Fibroblast of skin of scalp (primary cell): ENCODE data around the gene NUDT22. TPM values are rescaled to one million over a fixed set of nuclear protein-coding genes. Genes with fewer than 3 reads are reported as not detected.

ENCODE experiments used
- DNase-seq: peaks from one replicate; pipeline ENCODE4 v3.0.0-alpha.2; 2013
- polyA plus RNA-seq, 2 experiments: library from polyadenylated mRNA; unstranded; fragments of 120-200 nt; gene quantifications; one replicate each; pipeline ENCODE4 v1.2.1, GENCODE V29; 2013; ENCODE audit not compliant: insufficient read length in 2 of 2

Gene NUDT22, protein sequence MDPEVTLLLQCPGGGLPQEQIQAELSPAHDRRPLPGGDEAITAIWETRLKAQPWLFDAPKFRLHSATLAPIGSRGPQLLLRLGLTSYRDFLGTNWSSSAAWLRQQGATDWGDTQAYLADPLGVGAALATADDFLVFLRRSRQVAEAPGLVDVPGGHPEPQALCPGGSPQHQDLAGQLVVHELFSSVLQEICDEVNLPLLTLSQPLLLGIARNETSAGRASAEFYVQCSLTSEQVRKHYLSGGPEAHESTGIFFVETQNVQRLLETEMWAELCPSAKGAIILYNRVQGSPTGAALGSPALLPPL
- 34.0 TPM for polyA plus RNA-seq (2013, experiment 1 of 2; ENCODE audit: insufficient read length)
- polyA plus RNA-seq (2013, experiment 2 of 2; ENCODE audit: insufficient read length), result 32.5 TPM

GRCh38 chr11:64225608-64226506 is at the start of gene NUDT22, which contains the start of gene TRPT1:
Gene NUDT22 (plus strand): TSS chr11:64226274. CDS start chr11:64226653, 379 bp downstream.
Gene TRPT1 (minus strand): TSS chr11:64226186. CDS start chr11:64225860, 326 bp downstream.
- peak; percentile 85 for DNase-seq

GRCh38 chr11:64176751-64177150 is 49.3 kb upstream of the NUDT22 start:
- no peak for DNase-seq

GRCh38 chr11:64178203-64178602 is 47.9 kb upstream of the NUDT22 start:
- DNase-seq, result no peak

DNA sequence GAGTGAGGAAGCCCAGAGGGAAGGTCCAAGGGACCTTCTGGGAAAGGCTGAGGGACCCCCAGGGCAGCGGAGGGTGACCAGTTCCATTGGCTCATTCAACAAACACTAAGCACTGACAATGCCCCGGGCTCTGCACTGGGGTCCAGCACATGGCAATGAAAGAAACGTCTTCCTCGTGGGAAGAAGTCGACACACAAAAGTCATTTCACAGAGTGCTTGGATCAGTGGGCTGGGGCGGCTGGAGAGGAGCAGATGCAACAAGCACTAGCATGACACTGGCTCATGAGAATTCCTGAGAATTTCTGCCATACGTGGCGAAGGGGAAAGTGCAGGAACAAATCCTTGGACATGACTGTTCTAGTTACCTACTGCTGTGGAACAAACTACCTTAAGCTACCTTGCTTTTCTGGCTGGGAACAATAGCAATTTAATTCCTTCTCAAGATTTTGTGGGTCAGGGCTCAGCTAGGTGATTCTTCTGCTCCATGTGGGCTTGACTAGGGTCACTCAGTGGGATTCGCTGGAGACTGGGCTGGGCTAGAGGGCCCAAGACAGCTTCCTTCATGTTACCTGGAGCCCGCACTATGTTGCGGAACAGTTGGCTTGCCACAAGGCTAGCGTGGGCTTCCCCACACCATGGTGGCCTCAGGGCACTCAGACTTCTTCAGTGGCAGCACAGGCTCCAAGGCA is 47.0 kb upstream of the NUDT22 start:
- no peak for DNase-seq

- no peak for DNase-seq
Measured at GRCh38 chr11:64180891-64181290, 45.2 kb upstream of the NUDT22 start.

DNA sequence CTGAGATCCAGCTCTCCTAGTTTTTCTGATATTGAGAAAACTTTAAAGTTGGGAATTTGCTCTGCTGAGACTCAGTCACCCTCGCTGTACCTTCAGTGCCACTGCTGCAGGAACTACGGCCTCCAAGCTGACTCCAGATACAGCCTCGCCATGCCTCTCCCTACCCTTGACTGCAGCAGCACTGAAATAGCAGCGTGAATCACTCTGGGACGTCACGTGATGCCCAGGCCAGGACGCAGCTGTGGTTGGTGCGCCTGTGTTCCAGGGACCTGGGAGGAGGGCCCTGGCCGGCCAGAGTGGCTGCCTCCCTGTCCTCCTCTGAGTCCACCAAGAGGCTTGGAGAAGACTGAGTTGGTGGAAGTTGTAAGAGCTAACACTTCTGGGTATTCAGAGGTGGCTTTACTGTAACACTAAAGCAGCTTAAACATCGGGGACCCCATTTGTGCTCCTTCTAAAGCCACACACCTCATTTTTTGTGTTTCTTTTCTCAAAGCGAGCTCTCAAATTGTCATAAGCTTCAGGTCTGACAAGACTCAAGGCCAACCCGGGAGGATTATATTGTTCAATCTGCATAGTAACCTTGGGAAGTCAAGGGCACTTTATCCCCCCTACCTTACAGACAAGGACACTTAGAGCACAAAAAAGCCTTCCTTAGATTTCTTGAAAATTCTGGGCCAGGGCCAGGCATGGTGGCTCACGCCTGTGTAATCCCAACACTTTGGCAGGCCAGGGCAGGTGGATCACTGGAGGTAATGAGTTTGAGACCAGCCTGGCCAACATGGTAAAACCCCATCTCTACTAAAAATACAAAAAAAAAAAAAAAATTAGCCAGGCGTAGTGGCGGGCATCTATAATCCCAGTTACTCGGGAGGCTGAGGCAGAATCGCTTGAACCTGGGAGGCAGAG is 44.3 kb upstream of the NUDT22 start:
- DNase-seq, result peak; percentile 92

- no peak for DNase-seq
Measured at GRCh38 chr11:64183890-64184289, 42.2 kb upstream of the NUDT22 start.

- peak; percentile 83 for DNase-seq
Measured at GRCh38 chr11:64185175-64185692, 40.8 kb upstream of the NUDT22 start.

GRCh38 chr11:64185693-64186491 is 40.2 kb upstream of the NUDT22 start, which contains the start of gene STIP1:
Gene STIP1 (plus strand): TSS chr11:64186171. CDS start chr11:64186262, 91 bp downstream.
- peak; percentile 100 for DNase-seq

- DNase-seq, result no peak
Measured at GRCh38 chr11:64186492-64187165, 39.4 kb upstream of the NUDT22 start.

- no peak for DNase-seq
Measured at GRCh38 chr11:64192434-64192833, 33.6 kb upstream of the NUDT22 start.

GRCh38 chr11:64196626-64197025 is 29.4 kb upstream of the NUDT22 start:
- no peak for DNase-seq

DNA sequence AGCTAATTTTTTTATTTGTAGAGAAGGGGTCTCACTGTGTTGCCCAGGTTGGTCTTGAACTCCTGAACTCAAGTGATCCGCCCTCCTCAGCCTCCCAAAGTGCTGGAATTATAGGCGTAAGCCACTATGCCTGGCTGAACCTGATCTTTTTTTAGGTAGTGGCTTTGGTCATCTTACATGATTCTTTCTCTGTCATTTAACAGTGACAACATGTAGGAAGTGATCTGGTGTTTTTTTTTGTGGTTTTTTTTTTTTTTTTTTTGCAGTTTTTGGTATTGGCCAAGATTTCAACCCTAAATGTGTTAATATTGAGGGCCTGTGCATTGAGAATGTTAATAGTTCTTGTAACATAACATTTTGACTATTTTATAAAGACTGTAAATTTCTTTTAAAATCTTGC is 27.6 kb upstream of the NUDT22 start:
- DNase-seq, result no peak

- DNase-seq, result no peak
Measured at GRCh38 chr11:64201543-64201942, 24.5 kb upstream of the NUDT22 start.

- no peak for DNase-seq
Measured at GRCh38 chr11:64202992-64203391, 23.1 kb upstream of the NUDT22 start.

DNA sequence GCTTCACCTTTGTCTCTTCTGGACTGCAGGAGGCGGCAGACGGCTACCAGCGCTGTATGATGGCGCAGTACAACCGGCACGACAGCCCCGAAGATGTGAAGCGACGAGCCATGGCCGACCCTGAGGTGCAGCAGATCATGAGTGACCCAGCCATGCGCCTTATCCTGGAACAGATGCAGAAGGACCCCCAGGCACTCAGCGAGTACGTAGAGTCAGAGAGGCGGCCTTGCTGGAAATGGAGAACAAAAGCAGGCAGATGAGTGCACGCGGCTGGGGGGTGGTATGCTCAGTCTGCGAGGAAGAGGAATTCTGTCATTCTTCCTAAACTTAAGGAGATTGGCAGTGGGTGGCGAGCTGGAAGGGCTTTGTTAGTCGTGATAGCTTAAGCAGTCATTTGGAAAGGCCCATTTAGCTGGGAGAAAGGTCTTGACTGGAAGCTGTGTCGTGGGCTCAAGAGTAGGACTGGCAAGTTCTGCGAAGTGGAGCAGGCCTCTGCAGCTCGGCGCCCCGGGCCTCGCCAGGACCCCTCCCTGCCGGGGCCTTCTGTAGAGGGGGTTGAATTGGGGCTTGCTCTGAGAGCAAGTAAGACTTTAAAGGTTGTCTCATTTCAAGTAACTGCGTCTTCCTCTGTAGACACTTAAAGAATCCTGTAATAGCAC is 22.5 kb upstream of the NUDT22 start:
- DNase-seq, result no peak

DNA sequence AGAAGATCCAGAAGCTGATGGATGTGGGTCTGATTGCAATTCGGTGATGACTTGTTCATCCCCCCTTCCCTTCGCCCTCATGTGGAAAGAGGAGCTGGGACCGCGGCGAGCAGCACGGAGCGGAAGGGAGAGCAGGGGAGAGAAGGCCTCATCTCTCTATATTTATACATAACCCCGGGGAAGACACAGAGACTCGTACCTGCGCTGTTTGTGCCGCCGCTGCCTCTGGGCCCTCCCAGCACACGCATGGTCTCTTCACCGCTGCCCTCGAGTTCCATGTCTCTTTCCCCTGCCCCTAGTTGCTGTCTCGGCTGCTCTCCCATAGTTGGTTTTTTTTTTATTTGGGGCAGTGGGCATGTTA is 22.0 kb upstream of the NUDT22 start:
- DNase-seq, result no peak

GRCh38 chr11:64204464-64204989 is 21.5 kb upstream of the NUDT22 start:
- peak; percentile 95 for DNase-seq
